Epithelial cell of proximal tubule (primary cell): Measurements from ENCODE around the gene S100A6. TPM values are rescaled to one million over a fixed set of nuclear protein-coding genes. Genes with fewer than 3 reads are reported as not detected.
A peak's percentile ranks its signal among the peaks of the same experiment; 100 is the strongest.
"Not testable (repeated sequence)": the region's sequence is repeated elsewhere in the genome, so short reads cannot be mapped to it uniquely, and the experiment has no call there.

Source experiments
- DNase-seq: peaks from one replicate; pipeline ENCODE4 v3.0.0-alpha.2; 2011; ENCODE audit warnings: low read depth
- H3K4me3 ChIP-seq: 2 replicates; pipeline ENCODE4 v1.5.1; 2011; ENCODE audit warnings: low read depth, mild to moderate bottlenecking, low read length
- CTCF ChIP-seq: conservative IDR thresholded peaks from 2 replicates; pipeline ENCODE4 v1.5.1; 2012; ENCODE audit warnings: low read depth, mild to moderate bottlenecking, low read length
- total RNA-seq: library from RNA; depleted of rRNA; stranded (reverse); fragments of >200 nt; gene quantifications from 2 replicates; pipeline ENCODE4 v1.2.3, GENCODE V29; 2015

The S100A6 gene
- total RNA-seq, 1 donor from 2014 or later = 1,569 TPM

GRCh38 chr1:153577138-153577537, 41.3 kb upstream of the S100A6 start:
- H3K4me3 ChIP-seq = no peak overlapping the region
- no peak for TF ChIP-seq CTCF
- no peak for DNase-seq

- not testable (repeated sequence) for DNase-seq, H3K4me3 ChIP-seq
These were observed 39.7 kb upstream of the S100A6 start for GRCh38 chr1:153575497-153575896.

DNA sequence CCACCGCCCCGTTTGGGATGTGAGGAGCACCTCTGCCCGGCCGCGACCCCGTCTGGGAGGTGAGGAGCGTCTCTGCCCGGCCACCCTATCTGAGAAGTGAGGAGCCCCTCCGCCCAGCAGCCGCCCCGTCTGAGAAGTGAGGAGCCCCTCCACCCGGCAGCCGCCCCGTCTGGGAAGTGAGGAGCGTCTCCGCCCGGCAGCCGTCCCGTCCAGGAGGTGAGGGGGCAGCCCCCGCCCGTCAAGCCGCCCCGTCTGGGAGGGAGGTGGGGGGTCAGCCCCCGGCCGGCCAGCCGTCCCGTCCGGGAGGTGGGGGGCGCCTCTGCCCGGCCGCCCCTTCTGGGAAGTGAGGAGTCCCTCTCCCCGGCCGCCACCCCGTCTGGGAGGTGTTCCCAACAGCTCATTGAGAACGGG, 39.3 kb upstream of the S100A6 start:
- DNase-seq = not testable (repeated sequence)

GRCh38 chr1:153573351-153573750, 37.6 kb upstream of the S100A6 start:
- no peak for DNase-seq

More for the DNA sequence above, 39.3 kb upstream of the S100A6 start:
- H3K4me3 ChIP-seq = not testable (repeated sequence)

DNA sequence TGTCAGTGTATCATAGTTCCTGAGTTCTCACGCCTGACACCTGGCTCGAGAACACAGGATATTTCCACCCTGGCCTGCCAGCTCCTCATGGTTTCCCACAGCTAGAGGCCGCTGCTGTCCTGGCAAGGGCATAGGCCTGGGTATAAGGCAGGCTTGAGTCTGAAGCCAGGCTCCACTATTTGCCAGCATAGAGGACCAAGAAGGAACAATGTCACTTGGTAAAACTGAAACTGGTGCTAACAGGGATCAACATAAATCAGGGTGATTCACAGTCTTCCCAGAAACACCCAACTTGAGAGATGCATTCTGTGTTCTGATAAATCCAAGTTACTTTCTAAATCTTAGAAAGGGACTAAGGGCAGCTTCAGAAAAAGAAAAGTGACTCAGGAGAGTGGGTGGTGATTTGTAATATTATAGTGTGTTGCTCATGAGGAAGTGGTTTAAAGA, 36.8 kb upstream of the S100A6 start:
- peak; percentile 99 for TF ChIP-seq CTCF
- DNase-seq = peak; percentile 57
- no peak overlapping the region for H3K4me3 ChIP-seq

More at GRCh38 chr1:153573351-153573750, 37.6 kb upstream of the S100A6 start:
- no peak for TF ChIP-seq CTCF
- H3K4me3 ChIP-seq = no peak overlapping the region

- no peak overlapping the region for H3K4me3 ChIP-seq
- TF ChIP-seq CTCF = no peak
These were observed 35.9 kb upstream of the S100A6 start for GRCh38 chr1:153571706-153572105.

DNA sequence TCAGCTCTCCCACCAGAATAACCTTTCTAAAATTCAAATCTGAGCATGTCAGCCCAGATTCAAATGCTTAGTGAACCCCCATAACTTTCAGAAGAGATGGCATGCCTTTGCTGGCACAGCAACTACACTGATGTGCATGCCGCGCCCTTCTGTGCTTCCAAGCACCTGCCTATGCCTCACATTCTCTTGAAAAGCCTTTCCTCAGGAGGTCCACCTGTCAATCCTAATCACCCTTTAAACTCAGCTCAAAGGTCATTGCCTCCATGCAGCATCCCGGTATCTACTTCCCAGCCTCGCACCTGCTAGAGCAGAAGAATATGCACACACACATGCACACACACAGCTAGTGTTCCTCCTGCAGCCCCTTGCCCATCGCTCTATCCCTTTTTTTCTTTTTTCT, 35.1 kb upstream of the S100A6 start:
- H3K4me3 ChIP-seq = no peak overlapping the region
- no peak for DNase-seq
- TF ChIP-seq CTCF = no peak

More at GRCh38 chr1:153571706-153572105, 35.9 kb upstream of the S100A6 start:
- DNase-seq = no peak

DNA sequence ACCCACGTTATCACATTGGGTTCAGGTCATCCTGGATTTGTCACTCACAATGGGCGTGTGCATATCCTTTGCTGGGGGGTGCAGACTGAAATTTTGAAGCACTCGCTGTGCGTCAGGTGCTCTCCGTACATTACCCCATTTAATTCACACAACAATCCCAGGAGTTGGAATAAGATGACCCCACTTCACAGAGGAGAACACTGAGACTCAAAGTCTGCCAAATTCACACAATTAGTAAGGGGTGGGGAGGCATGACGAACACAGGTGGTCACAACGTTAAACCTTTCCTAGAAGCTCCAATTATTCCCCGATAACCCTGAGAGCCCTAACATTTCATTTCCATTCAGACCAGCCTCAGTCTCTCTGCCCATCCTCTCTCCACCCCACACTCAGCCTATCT, 33.7 kb upstream of the S100A6 start:
- no peak overlapping the region for H3K4me3 ChIP-seq
- no peak for TF ChIP-seq CTCF
- no peak for DNase-seq
